ENCODE results near the gene FYB1.
"Not testable (repeated sequence)": the region's sequence is repeated elsewhere in the genome, so short reads cannot be mapped to it uniquely, and the experiment has no call there.

Gene FYB1

GRCh38 chr5:39189292-39189955, 29.9 kb downstream of the FYB1 start:
- DNase-seq (ENCODE audit: low read depth in 2 of 3, low spot score in 2 of 3), result no peak

DNA sequence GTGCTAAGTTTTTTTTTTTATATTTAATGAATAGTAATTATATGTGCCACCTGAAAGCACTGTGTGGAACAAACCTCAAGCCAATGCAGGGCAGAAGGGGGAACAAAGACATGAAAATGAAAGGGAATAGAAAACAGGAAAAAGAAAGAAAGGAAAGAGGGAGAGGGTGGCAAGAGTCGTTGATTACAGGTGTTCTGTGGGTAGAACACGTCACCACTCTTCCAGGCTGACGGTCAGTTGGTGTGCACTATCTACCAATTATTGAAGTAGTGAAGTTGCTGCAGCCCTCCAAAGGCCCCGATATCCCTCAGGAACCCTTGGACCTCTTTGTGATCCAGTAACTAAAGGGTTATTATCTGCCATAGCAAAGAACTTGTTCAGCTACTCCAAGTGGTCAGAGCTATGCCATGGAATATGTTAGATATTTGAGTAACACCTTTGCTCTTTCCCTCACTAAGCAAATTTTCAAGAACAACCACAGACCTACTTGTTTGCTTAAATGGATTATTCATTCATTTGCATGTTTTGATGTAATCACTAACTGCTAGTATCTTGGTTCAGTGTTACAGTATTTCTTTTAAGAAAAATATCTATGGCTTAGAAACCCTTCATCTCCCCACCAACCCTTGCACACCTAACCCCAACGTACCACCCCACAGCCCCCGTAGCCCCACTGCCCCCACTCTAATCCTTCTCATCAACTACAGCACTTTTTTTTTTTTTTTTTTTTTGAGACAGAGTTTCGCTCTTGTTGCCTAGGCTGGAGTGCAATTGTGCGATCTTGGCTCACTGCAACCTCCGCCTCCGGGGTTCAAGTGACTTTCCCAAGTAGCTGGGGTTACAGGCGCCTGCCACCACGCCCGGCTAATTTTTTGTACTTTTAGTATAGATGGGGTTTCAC, 31.3 kb downstream of the FYB1 start:
- no peak for DNase-seq (ENCODE audit: low read depth in 2 of 3, low spot score in 2 of 3)

DNA sequence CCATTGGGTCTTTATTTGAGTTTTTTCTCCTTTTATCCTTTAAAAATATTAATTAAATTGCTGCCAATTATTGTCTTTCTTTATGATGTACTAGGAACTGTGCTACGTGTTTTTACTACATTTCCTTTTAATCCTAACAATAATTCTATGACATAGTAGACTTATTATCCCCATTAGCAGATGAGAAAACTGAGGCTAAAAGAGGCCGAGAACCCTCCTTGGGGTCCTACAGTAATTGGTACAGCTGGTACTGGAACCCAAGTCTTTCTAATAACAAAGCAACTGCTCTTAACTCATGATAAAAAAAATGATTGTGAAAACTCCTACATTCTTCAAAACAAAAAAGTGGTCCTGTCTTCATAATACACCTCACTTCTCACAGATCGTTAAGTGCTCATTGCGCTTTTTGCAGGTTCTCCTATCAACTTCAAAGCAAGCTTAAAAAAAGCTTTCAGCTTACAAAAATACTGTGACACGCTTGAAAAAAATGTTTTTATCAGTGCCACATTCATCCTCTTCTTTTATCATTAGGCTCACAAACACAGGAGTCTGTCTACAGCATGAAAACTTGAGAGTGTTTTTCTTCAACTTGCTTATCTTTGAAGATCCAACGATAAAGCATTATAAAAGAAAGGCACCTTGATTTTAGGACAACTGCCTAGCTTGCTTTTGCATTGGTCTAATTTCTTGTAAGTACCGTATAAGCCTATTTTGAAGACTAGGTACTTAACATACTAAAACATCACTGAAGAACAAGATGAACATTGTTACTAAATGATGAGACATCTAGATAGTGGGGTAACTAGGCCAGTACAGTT, 32.4 kb downstream of the FYB1 start:
- DNase-seq (ENCODE audit: low read depth in 2 of 3, low spot score in 2 of 3), result no peak

- no peak for DNase-seq (ENCODE audit: low read depth in 2 of 3, low spot score in 2 of 3)
These were observed 33.1 kb downstream of the FYB1 start for GRCh38 chr5:39186289-39186688.

- DNase-seq (ENCODE audit: low read depth in 2 of 3, low spot score in 2 of 3), result no peak
These were observed 33.6 kb downstream of the FYB1 start for GRCh38 chr5:39185761-39186160.

GRCh38 chr5:39179561-39179960, 39.8 kb downstream of the FYB1 start:
- not testable (repeated sequence) for DNase-seq (ENCODE audit: low read depth in 2 of 3, low spot score in 2 of 3)

DNA sequence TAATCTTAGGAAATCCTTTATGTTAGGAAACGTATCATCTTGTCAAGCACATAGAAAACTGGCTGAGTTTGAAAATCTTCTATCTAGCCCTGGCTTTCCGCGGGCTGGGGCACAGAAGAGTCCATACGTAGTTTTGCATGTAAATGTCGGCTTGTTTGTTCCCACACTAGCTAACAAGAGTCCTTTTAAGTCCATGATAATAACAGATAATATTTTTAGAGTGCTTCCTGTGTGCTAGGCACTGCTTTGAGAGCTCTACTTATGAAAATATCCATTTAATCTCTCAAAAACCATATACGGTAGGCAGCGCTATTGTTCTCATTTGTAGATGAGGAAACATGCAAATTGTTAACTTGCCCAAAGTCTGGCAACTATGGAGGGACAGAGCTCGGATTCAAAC, 40.5 kb downstream of the FYB1 start:
- no peak for DNase-seq (ENCODE audit: low read depth in 2 of 3, low spot score in 2 of 3)

- no peak for DNase-seq (ENCODE audit: low read depth in 2 of 3, low spot score in 2 of 3)
These were observed 41.2 kb downstream of the FYB1 start for GRCh38 chr5:39178171-39178570.

GRCh38 chr5:39177631-39177964, 41.8 kb downstream of the FYB1 start:
- DNase-seq (ENCODE audit: low read depth in 2 of 3, low spot score in 2 of 3), result no peak

DNA sequence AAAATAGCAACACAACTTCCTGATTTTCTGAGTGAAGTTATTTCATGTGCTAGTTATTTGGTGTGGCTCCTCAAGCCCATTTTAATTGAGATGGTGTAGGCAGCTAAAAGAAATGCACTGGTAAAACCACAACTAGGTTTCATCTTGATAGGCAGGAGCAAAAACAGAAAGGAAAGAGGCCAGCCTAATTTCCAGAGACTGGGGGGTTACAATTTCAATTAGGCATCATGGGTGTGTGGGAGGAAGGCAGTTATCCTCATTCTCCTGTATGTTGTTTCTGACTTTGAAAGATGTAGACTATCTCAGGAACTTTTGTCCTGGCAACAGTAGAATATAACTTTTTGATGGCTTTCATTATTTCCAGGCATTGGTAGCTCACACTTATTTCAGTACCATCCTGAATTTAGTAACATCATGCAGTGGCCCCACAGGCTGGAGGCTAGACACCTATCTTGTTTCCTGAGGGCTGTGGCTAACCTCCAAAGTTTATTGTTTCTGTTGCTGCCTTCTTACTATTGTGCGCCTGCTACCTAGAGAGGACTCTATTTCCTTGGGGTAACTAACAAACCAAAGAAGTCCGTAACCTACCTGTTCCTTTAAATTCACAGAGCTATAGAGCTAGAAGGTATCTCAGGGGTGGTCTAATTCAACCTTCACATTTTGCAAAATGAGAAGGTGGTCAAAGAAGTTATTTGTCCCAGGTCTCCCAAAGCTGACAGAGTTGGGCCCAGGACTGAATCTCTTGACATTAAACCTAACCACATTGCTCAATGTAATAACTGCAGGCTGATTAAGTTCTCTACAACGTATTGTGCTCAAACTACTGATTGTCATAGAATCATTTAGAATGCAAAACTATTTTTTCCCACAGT, 42.4 kb downstream of the FYB1 start:
- DNase-seq (ENCODE audit: low read depth in 2 of 3, low spot score in 2 of 3), result no peak

DNA sequence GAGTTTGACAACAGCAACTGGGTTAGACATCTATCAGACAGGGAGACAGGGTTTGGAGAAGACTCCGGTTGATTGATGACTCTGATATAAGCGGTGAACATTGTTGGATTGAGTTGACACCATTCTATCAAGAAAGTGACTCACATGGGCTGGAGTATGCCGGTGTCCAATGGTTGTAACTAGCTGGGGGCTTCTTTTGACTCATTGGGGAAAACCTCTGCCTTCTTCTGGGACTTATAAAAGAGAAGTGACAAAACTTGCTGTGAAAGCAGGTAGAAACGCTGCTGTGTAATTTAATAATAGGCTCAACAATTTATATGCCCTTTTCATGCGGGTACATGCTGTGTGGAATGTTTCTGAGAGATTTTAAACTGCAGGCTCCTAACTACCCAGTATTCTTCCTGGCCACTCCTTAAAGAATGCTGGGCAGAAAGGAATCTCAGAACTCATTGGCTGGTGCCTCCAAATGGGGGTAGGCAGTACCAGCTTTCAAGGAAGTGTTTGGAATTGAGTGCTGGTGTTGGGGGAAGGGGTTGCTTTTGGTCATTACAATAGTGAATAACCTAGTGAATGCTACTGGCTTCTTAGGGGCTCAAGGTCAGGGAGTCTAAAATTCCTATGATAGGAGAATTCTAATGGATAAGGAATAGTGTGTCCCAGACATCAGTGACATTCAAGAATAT, 43.9 kb downstream of the FYB1 start:
- no peak for DNase-seq (ENCODE audit: low read depth in 2 of 3, low spot score in 2 of 3)

DNA sequence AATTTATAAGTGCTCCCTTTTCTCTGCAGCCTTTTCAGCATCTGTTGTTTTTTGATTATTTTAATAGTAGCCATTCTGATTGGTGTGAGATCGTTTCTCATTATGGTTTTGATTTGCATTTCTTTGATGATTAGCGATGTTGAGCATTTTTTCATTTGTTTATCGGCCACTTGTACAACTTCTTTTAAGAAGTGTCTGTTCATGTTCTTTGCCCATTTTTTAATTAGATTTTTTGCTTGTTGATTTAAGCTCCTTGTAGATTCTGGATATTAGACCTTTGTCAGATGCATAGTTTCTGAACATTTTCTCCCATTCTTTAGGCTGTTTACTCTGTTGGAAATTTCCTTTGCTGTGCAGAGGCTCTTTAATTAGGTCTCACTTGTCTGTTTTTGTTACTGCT, 46.3 kb downstream of the FYB1 start:
- no peak for DNase-seq (ENCODE audit: low read depth in 2 of 3, low spot score in 2 of 3)

GRCh38 chr5:39172593-39172992, 46.8 kb downstream of the FYB1 start:
- no peak for DNase-seq (ENCODE audit: low read depth in 2 of 3, low spot score in 2 of 3)

- no peak for DNase-seq (ENCODE audit: low read depth in 2 of 3, low spot score in 2 of 3)
These were observed 47.7 kb downstream of the FYB1 start for GRCh38 chr5:39171647-39172046.

- no peak for DNase-seq (ENCODE audit: low read depth in 2 of 3, low spot score in 2 of 3)
These were observed 50.3 kb downstream of the FYB1 start for GRCh38 chr5:39169081-39169480.

- DNase-seq (ENCODE audit: low read depth in 2 of 3, low spot score in 2 of 3), result no peak
These were observed 51.4 kb downstream of the FYB1 start for GRCh38 chr5:39167972-39168342.

GRCh38 chr5:39167141-39167971, 52.0 kb downstream of the FYB1 start:
- no peak for DNase-seq (ENCODE audit: low read depth in 2 of 3, low spot score in 2 of 3)

DNA sequence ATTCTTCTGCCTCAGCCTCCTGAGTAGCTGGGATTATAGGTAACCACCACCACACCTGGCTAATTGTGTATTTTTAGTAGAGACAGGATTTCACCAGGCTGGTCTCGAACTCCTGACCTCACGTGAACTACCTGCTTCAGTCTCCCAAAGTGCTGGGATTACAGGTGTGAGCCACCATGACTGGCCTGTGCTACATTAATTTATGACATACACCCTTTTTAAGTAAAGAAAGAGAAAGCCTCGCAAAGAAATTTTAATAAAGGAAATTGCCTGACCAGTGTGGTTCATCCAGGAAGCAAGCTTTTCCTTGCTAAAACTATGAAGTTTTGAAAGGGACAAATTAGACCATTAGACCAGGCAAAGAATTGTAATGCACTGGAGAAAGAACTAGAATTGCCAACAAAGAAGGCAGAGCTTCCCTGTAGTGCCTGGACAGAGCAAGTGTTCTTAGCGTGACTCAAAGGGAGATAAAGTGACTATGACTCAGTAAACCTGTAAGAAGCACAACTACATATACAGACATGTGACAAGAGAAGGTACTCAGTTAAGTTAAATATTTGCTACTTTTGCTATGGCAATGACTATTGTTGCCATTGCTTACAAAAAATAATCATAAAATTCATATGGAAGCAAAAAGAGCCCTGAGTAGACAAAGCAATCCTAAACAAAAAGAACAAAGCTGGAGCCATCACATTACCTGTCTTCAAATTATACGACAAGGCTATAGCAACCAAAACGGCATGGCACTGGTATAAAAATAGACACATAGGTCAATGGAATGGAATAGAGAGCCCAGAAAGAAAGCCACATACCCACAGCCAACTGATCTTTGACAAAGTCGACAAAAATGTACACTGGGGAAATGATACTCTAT, 54.6 kb downstream of the FYB1 start:
- no peak for DNase-seq (ENCODE audit: low read depth in 2 of 3, low spot score in 2 of 3)

DNA sequence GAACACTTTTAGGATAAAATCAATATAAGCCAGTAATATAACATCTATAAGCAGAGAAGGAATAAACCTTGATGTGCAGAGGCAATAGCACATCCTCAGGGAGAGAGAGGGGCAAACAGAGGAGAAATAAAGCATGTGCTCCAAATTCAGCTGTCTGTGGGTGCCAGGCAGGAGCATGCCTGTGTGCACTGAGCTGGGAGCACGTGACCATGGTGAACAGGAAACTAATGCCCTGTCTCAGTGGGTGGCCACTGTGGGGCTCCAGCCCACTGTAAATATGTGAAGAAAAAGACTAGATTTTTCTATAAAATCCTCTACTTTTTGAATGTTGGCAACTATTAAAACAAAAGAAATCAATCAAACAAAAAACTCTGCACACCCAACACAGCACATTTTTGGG, 55.3 kb downstream of the FYB1 start:
- DNase-seq (ENCODE audit: low read depth in 2 of 3, low spot score in 2 of 3), result no peak
